GM23248 (cell line): ENCODE data around the gene CASTOR1. TPM values are rescaled to one million over a fixed set of nuclear protein-coding genes. Genes with fewer than 3 reads are reported as not detected.
A peak's percentile ranks its signal among the peaks of the same experiment; 100 is the strongest.

Experiments used
- DNase-seq: peaks from one replicate; pipeline ENCODE4 v3.0.0-alpha.2; 2015
- H2AFZ ChIP-seq: fragments of 200-600 bp; sonication (generic); 2 replicates; pipeline ENCODE4 v1.6.1; 2016; ENCODE audit warnings: antibody characterized with exemption
- H3F3A ChIP-seq: fragments of 200-600 bp; sonication (generic); 2 replicates; pipeline ENCODE4 v1.6.1; 2016; ENCODE audit warnings: mild to moderate bottlenecking, antibody characterized with exemption, mixed run types; ENCODE audit not compliant: insufficient read depth
- H3K27ac ChIP-seq: fragments of 200-600 bp; sonication (generic); 2 replicates; pipeline ENCODE4 v1.5.1; 2016; ENCODE audit warnings: mild to moderate bottlenecking
- H3K27me3 ChIP-seq: fragments of 200-600 bp; sonication (generic); replicated peaks from 2 replicates; pipeline ENCODE4 v1.6.1; 2016; ENCODE audit warnings: mild to moderate bottlenecking; ENCODE audit not compliant: insufficient read depth
- H3K36me3 ChIP-seq: fragments of 200-600 bp; sonication (generic); 2 replicates; pipeline ENCODE4 v1.6.1; 2016; ENCODE audit warnings: low read depth, mild to moderate bottlenecking
- H3K4me1 ChIP-seq: fragments of 200-600 bp; sonication (generic); 2 replicates; pipeline ENCODE4 v1.6.1; 2016; ENCODE audit warnings: mild to moderate bottlenecking; ENCODE audit not compliant: insufficient read depth
- H3K4me2 ChIP-seq: fragments of 200-600 bp; sonication (generic); one replicate; pipeline ENCODE4 v1.6.1; 2016; ENCODE audit warnings: mild to moderate bottlenecking; ENCODE audit not compliant: unreplicated experiment
- H3K4me3 ChIP-seq: fragments of 200-600 bp; sonication (generic); 2 replicates; pipeline ENCODE4 v1.5.1; 2016; ENCODE audit warnings: mild to moderate bottlenecking
- H3K79me2 ChIP-seq: fragments of 200-600 bp; sonication (generic); 2 replicates; pipeline ENCODE4 v1.6.1; 2016; ENCODE audit warnings: mild to moderate bottlenecking; ENCODE audit not compliant: insufficient read depth
- H3K9ac ChIP-seq: fragments of 200-600 bp; sonication (generic); 2 replicates; pipeline ENCODE4 v1.6.1; 2016; ENCODE audit warnings: mild to moderate bottlenecking
- H3K9me2 ChIP-seq: fragments of 200-600 bp; sonication (generic); 2 replicates; pipeline ENCODE4 v1.6.1; 2016; ENCODE audit warnings: mixed run types, mild to moderate bottlenecking, moderate library complexity; ENCODE audit not compliant: insufficient read depth
- H3K9me3 ChIP-seq: fragments of 200-600 bp; sonication (generic); one replicate; pipeline ENCODE4 v1.6.1; 2017; ENCODE audit warnings: low read depth
- H4K20me1 ChIP-seq: fragments of 200-600 bp; sonication (generic); 2 replicates; pipeline ENCODE4 v1.6.0; 2016; ENCODE audit not compliant: insufficient read depth
- EZH2 ChIP-seq: fragments of 200-600 bp; sonication (generic); IDR thresholded peaks from 2 replicates; pipeline ENCODE4 v1.6.1; 2018; ENCODE audit warnings: antibody characterized with exemption, mild to moderate bottlenecking; ENCODE audit not compliant: insufficient read depth, poor library complexity, severe bottlenecking
- EZH2phosphoT487 ChIP-seq: fragments of 200-600 bp; sonication (generic); IDR thresholded peaks from 2 replicates; pipeline ENCODE4 v1.6.1; 2018; ENCODE audit warnings: antibody characterized with exemption, moderate library complexity, mild to moderate bottlenecking, low read depth; ENCODE audit not compliant: insufficient read depth
- WGBS, 2 experiments: methylation state at CpG; one replicate each; pipeline ENCODE4 v1.1.6; 2015 to 2017; ENCODE audit warnings: low lambda C conversion rate in 2 of 2, low coverage in 1 of 2; ENCODE audit errors: missing lambda C conversion rate in 2 of 2; 5-methylcytosine and 5-hydroxymethylcytosine counted together
- in situ Hi-C: fragments of 300-500 bp; cut with MboI; formaldehyde crosslinking; loops from 2 replicates; pipeline ENCODE4 v1.15.0; 2020
- polyA plus RNA-seq: library from polyadenylated mRNA; unstranded; fragments of >200 nt; fragmentation: Nextera tagmentation; extraction: Ambion mirVana; gene quantifications from 2 replicates; pipeline ENCODE4 v1.2.1, GENCODE V29; 2016
- total RNA-seq: library from RNA; depleted of rRNA; stranded (reverse); fragments of >200 nt; shearing (Covaris generic); gene quantifications from 2 replicates; pipeline ENCODE4 v1.2.3, GENCODE V29; 2014

Gene CASTOR1
- total and polyA plus RNA-seq, 2 experiments from 2014 or later, result 8.7 to 13.4 TPM

DNA sequence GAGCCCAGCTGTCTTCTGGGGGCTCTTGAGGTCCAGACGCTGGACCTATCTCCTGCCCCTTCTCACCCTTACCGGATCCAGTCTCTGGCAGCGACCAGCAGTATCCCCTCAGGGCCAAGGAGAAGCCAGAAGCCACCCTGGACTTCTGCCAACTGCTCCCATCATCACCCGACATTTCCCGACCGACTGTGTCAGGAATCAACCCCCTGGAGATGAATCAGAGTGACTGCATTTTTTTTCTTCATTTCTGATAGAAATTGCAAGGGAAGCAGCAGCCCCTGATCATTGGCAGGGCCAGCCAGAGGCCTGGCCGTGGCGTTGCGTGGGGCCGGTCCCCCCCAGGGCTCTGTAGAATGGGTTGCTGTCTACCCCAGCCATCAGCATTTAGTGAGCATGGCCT lies 37.6 kb downstream of the CASTOR1 start:
- H3K79me2 ChIP-seq, result no peaks in the 10 kb centered on the region
- peak; percentile 62 for DNase-seq
- TF ChIP-seq EZH2phosphoT487, result no peak
- no peak for TF ChIP-seq EZH2
- no peak overlapping the region for H3K4me2 ChIP-seq
- no peaks in the 10 kb centered on the region for H3K9me3 ChIP-seq
- WGBS, 2 experiments, result 45 to 57% methylated on average over 10 of the region's 10 CpGs
- no peak overlapping the region for H3K27ac ChIP-seq
- no peaks in the 10 kb centered on the region for H3K27me3 ChIP-seq
- no peaks in the 10 kb centered on the region for H3K36me3 ChIP-seq
- H3K9me2 ChIP-seq, result no peaks in the 10 kb centered on the region
- peaks cover 25% of the 10 kb centered on the region for H3K4me1 ChIP-seq
- no peak overlapping the region for H2AFZ ChIP-seq
- no peaks in the 10 kb centered on the region for H4K20me1 ChIP-seq
- H3K9ac ChIP-seq, result no peak overlapping the region
- H3K4me3 ChIP-seq, result no peak overlapping the region
- peaks cover 5% of the 10 kb centered on the region; the same call in 1 of the 2 replicates for H3F3A ChIP-seq
- in situ Hi-C loops, result no loop called here

DNA sequence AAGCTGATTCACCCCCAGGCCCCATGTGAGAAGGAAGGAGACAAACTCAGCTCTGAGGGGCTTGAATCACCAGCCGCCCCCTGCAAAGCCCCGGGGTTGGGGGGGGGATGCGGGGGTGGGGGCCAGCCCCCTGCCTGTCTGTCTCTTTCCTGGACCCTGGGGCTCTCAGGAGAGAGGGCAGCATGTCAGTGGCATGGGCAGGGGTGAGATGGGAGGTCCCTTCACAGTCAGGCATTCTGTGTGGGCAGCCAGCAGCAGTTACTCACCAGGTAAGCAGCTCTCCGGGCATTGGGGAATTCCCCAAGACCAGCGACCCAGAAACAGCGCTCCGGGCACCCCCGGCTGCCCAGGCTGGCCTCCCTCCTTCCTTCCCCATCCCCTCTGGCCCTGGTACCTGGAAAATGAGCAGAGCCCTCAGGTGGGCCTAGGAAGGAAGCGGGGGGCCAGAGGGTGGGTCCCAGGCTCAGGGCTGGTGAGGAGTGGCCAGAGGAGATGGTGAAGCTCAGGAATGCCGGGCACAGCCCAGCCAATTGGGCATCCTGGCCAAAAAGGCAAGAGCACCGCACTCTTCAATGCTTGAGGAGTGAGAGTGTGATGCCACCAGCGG lies 38.5 kb downstream of the CASTOR1 start:
- peak; percentile 89 for DNase-seq
- Histone ChIP-seq H3K27me3 (no peaks in the 10 kb centered on the region), H3K9me3 (no peaks in the 10 kb centered on the region), H3K9me2 (no peaks in the 10 kb centered on the region), H3F3A (peaks cover 5% of the 10 kb centered on the region; the same call in 1 of the 2 replicates), H2AFZ (no peak overlapping the region), H3K36me3 (no peaks in the 10 kb centered on the region), H3K79me2 (no peaks in the 10 kb centered on the region), H3K4me3 (no peak overlapping the region), H3K4me2 (no peak overlapping the region), H3K9ac (no peak overlapping the region), H3K27ac (no peak overlapping the region), H3K4me1 (peaks cover 25% of the 10 kb centered on the region), H4K20me1 (no peaks in the 10 kb centered on the region)
- WGBS, 2 experiments, result 29 to 51% methylated on average over 9 to 12 of the region's 12 CpGs
- in situ Hi-C loops, result no loop called here
- TF ChIP-seq EZH2 (no peak), EZH2phosphoT487 (no peak)

DNA sequence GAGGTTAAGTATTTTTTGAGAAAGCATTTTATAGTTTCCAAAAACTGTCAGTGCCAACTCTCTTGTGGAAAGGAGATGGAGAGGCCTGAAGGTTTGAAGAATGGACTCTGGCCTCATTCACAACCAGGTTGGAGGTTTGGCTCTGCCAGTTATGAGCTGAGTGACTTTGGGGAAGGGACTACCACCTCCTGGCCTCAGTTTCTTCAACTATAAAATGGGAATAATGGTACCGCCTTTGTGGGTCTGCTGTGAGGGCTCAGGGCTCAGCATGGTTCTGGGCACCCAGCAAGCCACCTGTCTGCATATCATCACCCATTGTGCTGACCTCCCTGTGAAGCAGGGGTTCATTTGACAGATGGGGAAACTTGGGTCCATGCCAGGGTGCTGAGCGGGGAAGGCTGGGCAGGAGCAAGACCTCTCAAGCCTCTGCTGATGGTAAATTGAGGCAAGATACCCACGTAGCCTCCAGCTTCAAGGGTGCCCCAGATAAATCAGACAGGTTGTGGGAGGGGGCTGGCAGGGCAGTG lies 39.2 kb downstream of the CASTOR1 start:
- no peak overlapping the region for H3K27ac ChIP-seq
- H3K9ac ChIP-seq, result no peak overlapping the region
- no peaks in the 10 kb centered on the region for H4K20me1 ChIP-seq
- H3K4me3 ChIP-seq, result no peak overlapping the region
- TF ChIP-seq EZH2phosphoT487 (no peak), EZH2 (no peak)
- H3K4me1 ChIP-seq, result peaks cover 25% of the 10 kb centered on the region
- no peaks in the 10 kb centered on the region for H3K27me3 ChIP-seq
- H3K9me3 ChIP-seq, result no peaks in the 10 kb centered on the region
- no peaks in the 10 kb centered on the region for H3K79me2 ChIP-seq
- H2AFZ ChIP-seq, result no peak overlapping the region
- H3K36me3 ChIP-seq, result no peaks in the 10 kb centered on the region
- H3K9me2 ChIP-seq, result no peaks in the 10 kb centered on the region
- peaks cover 5% of the 10 kb centered on the region; the same call in 1 of the 2 replicates for H3F3A ChIP-seq
- in situ Hi-C loops, result no loop called here
- DNase-seq, result no peak
- WGBS, 2 experiments, result 92 to 100% methylated on average over 3 of the region's 3 CpGs
- H3K4me2 ChIP-seq, result no peak overlapping the region

DNA sequence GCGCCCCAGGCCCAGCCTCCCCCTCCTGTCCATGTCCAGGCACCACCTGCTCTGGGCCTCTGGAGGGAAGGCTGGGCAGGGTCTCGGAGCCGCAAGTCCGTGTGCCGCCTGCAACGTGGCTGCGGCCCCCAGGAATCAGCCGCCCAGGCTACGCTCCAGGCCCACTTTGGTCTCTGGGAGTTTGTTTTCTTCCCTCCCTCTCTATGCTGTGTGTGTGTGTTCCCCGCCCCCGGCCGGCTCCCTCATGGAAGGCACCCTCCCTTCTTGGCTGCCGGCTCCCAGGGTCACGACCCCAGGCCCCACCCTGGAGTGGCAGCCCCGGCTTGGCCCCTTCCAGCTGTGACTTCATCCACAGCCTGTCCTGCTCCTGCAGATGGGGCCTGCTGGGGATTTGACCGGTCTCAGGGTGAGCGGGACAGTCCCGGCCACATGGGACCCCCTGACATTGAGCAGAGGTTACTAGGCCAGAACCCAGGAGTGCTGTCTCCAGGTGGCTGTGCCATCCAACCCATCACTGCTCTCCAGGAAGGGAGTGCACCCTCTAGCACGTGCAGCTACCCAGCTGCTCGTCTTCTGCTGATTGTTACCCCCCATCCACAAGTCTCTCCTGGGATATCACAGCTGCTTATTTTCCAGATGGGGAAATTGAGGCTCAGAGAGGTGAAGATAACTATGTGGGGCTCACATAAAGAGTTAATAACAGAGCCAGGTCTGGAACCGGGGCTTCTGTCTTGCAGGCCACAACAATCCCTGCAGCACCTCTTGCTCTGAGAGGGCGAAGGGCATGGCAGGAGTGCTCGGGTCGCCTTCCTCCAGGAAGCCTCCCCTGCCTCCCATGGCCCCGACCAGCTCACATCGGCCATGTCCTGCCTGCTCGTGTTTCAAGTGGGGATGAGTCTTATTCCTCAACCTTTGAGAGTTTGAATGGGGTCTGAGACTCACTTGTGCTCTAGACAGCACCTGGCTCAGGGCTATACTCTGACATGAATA lies 40.0 kb downstream of the CASTOR1 start:
- peak; percentile 35 for DNase-seq
- H3K36me3 ChIP-seq, result no peaks in the 10 kb centered on the region
- H4K20me1 ChIP-seq, result no peaks in the 10 kb centered on the region
- H3K4me1 ChIP-seq, result peaks cover 25% of the 10 kb centered on the region
- no peaks in the 10 kb centered on the region for H3K79me2 ChIP-seq
- H3F3A ChIP-seq, result peaks cover 5% of the 10 kb centered on the region; the same call in 1 of the 2 replicates
- H3K27ac ChIP-seq, result no peak overlapping the region
- no peaks in the 10 kb centered on the region for H3K27me3 ChIP-seq
- H3K4me3 ChIP-seq, result no peak overlapping the region
- H3K9ac ChIP-seq, result no peak overlapping the region
- in situ Hi-C loops, result no loop called here
- no peaks in the 10 kb centered on the region for H3K9me3 ChIP-seq
- no peaks in the 10 kb centered on the region for H3K9me2 ChIP-seq
- no peak overlapping the region for H2AFZ ChIP-seq
- H3K4me2 ChIP-seq, result no peak overlapping the region
- 68 to 70% methylated on average over 21 to 25 of the region's 27 CpGs for WGBS, 2 experiments
- TF ChIP-seq EZH2 (no peak), EZH2phosphoT487 (no peak)
